Germinal center (tissue), 1 donor: ENCODE data around the gene BANF2.

Experiments
- DNase-seq: peaks from one replicate; pipeline ENCODE4 v3.0.0; 2012; ENCODE audit warnings: mixed read lengths, low spot score

Gene BANF2

GRCh38 chr20:17664025-17664633 lies 35.6 kb upstream of the BANF2 start:
- no peak for DNase-seq

- no peak for DNase-seq
Observed at GRCh38 chr20:17665756-17666155, 34.0 kb upstream of the BANF2 start.

DNA sequence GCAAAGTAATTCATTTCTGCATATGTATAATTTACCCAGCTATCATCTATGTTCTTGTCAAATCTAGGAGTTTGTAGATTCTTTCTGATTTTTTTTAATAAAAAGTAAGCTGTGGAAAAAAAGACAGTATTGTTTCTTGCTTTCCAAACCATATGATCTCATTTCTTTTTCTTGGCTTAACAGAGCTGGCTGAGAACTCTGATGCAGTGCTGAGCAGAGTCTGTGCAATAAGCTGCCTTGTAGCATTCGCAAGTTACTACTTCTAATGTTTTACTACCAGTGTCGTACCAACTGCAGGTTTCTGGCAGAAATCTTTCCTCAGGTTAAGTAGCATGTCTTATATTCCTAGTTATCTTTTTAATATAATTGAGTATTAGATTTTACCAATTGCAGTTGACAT lies 33.3 kb upstream of the BANF2 start:
- no peak for DNase-seq

DNA sequence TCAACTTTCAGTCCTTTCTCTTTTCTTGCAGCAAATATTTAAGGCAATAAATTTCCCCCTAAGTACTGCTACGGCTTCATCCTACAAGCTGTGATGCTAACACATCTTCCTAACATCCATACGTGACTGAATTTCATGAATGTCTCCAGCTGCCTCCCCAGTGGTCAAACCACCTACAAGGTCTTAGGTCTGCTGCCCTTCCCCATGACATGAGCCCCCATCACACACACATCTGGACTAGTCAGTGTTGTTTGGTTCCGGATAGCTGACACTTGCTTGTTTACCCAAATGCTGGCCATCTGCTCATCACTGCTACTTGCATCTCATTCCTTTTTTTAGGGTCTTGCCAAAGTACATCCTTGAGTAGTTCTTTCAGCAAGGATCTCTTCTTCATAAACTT lies 32.3 kb upstream of the BANF2 start:
- DNase-seq, result no peak

DNA sequence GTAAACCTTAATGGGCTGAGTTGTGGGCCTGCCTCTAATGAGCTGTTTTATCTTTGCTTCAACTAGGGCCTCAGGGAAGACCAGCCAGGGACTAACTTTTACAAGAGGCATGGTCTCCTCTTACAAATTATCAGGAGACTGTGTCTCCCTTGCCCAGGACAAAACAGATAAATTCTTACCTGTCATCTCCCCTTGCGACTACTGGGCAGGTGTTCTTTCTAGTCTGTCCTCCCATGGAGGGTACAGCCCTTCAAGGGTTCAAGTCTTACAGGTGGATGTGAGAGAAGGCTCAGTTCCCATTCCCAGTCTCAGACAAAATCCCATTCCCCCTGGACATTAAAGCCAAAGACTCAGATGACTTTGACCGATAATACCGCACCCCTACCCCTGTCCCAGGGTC lies 31.3 kb upstream of the BANF2 start:
- no peak for DNase-seq

DNA sequence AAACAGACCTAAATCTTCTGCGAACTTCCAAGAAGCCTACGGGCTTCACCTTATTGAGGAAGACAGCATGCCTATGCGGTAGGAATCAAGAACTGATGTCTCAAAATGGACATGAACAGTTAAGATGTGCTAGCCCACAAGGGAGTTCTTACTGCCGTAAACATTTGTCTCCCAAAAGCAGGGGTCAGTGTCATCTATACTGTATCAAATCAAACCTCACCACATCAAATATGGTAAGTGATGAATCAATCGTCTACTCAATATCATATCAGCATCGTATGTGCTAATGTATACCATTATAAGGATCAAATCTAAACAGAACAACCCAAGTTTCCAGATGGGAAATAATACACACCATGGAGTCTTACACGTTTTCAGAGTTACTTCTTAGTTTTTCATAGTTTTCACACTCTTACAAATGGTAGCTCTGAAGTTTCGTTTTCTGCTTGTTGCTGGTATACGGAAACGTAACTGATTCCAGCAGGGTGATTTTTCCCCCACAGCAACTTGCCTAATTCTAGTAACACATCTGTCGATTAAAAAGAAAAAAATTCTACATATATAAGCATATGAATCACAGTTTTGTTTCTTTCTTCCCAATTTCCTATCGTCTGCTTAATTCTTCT lies 30.3 kb upstream of the BANF2 start:
- DNase-seq, result no peak

GRCh38 chr20:17671011-17671410 lies 28.8 kb upstream of the BANF2 start:
- DNase-seq, result no peak

DNA sequence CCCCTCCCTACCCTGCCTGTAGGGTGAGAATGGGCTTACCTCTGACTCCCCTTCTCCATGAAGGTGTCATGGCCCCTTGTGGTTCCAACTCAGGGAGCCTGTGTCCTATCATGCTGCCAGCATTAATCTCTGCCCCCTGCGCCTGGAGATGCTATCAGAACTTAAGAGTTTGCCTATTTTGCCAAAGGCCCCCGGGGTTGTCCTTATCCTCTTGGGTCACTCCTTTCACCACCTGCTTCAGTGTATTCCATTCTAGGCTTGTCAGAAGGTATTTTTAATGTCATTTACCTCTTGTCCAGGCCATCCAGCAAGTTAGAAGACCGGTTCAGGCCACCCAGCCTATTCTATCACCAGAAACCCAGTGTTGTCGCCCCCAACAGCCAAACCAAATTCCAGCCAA lies 28.2 kb upstream of the BANF2 start:
- no peak for DNase-seq

DNA sequence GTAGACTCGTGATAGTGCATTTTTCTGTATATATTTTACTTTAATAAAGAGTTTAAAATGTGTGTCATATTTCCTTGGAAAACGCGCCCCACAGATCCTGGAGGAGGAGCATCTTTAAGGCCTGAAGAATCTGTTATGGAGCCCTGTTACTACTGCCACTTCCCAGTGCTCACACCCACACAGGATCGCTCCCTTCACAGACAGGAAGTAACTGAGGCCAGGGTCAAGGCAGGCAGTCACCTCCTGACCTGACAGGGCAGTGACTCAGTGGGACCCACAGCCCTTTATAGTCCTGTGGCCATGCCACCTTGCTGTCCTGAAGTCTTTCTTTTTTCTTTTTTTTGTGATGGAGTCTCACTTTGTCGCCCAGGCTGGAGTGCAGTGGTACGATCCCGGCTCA lies 26.7 kb upstream of the BANF2 start:
- DNase-seq, result no peak

DNA sequence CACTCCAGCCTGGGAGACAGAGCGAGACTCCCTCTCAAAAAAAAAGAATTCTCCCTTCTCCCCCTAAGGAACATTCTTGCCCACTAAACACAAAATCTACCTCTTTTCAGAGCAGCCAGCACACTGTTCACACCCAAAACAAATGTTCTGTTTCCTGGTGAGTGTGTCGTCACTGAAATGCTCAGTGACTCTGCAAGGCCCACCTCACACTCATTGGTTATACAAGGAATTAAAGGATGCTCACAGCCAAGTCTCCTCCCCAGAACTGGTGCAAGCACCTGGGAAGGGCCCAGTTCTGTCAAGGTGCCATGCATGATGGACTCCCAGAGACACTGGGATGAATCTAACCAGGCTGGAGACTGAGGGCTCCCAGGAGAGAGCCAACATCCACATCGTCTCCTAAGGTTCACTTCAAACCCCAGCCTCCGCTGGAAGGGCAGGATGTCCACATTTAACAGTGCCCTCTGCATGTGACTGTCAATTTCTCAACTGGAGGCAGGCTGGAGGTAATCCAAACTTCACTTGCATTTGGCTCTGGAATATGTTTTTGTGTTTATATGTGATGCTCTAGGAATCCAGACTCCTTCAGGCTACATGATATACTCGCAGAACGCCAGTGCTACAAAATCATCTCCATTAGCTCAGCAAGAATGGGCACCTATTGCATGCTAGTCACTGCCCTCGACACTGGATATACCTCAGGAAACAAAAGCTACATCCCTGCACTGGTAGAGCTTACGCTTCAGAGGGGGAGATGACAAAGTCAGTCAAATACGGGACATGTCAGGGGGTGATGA lies 24.8 kb upstream of the BANF2 start:
- DNase-seq, result no peak

- no peak for DNase-seq
Observed at GRCh38 chr20:17675519-17676377, 24.0 kb upstream of the BANF2 start.

- no peak for DNase-seq
Observed at GRCh38 chr20:17676378-17676759, 23.4 kb upstream of the BANF2 start.

GRCh38 chr20:17676942-17677341 lies 22.8 kb upstream of the BANF2 start:
- DNase-seq, result no peak

DNA sequence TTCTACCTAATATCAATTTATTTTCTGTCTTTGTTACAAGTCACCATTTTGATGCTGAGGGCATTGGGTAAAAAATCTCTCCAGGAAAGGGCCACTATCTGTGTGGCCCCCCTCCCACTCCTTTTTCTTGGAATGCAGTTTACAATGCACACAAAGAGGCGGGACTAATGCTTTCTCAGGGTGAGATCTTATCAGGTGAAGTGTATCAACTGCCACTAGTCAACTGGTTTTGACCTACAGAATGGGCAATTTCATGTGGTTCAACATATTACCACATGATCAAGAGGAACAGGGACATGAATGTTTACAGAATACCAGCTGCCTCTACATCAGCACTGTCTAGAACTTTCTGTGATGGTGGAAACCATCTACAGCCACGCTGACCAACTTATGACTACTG lies 21.5 kb upstream of the BANF2 start:
- DNase-seq, result no peak

DNA sequence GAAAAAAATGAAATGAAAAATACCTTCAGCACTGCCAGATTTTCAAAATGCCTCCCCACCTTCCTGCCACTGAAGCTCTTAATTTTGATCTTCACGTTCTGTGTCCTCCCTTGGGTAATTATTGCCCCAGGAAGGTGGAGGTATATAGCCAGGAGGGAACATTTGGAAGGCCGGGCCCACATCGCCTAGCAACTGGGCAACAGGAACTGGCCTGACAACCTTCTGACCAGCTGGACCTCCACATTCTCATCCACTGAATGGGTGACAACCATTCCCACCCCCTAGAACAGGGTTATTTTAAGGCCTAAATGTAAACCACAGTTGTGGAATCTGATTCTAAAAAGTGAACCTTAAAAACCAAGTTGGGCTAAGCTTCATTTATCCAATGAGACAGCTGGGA lies 20.9 kb upstream of the BANF2 start:
- DNase-seq, result no peak

DNA sequence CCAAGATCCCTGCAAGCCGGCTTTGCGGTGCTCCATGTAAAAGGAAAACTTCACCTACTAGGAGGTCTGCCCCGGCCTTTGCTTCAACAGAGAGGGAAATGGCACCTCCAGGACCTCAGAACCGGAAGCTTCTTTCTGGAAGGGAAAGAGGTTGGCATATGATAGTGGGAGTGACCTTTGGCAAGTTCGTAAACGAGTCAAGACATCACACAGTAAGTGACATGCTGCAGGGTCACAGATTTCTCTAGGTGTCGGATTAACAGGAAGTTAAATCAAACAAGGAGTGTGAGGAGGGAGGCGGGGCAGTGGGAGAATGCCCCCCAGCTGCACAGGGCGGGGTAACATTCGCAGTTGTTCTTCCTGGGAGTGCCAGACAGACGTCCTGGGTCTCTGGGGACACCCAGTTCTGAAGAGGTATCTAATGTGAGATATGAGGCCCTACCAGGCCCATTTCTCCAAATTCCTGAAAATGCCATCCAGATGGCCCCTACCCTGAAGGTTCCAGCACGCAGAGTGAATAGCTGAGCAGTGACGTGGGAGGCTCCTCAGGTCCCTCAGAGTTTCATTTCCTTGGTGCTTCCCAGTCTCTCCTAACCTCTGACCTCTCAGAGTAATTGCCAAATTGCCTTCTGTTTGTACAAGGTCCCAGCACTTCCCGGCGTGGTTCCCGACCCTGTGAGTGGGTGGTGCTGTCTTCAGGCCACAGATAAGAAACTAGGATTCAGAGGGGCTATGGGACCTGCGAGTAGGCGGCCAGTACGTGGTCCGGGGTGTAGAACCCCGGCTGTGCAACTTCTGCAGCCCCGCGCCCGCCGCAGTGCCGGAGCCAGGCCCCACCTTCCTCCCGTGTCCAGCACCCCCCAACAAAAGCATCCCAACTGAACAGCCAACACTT lies 19.6 kb upstream of the BANF2 start:
- no peak for DNase-seq

DNA sequence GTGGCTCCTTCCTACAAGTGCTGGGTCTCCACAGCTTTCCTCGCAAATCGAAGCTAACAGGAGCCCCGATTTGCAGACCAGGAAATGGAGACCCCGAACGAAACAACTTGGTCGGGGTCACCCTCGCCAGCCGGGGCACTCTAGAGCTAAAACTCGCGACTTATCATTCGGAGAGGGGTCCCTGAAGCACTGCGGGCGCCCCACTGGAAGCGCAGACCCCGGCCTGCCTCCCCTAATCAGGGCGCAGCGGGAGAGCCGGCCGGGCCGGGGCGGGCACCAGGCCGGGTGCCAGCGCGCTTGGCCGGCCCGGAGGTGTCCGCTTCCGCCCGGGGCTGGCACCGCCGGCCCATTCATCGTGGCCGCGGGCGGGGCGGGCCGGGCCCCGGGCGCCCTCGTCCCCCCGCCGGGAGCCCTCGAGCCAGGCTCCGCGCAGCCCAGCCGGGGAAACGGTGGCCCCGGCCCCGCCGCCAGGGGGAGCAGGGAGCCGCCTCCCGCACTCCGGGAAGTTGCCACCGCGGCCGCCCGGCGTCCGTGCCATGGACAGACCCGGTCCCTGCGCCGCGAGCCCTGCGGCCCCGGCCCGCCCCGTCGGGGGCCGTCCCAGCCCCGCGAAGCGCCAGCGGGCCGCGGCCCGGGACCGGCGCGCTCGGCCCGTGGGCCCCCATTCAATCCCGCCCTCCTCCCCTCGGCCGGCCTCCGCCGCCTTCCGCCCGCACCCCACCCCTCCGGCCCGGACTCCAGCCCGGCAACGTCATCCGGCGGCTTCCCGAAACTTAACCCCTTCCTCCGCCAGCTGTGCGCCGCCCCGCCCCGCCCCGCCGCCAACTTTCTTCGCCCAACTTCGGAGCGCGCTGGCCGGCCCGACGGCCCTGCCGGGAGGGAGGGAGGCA lies 18.7 kb upstream of the BANF2 start:
- peak; percentile 88 for DNase-seq

- DNase-seq, result no peak
Observed at GRCh38 chr20:17681726-17682102, 18.1 kb upstream of the BANF2 start.

DNA sequence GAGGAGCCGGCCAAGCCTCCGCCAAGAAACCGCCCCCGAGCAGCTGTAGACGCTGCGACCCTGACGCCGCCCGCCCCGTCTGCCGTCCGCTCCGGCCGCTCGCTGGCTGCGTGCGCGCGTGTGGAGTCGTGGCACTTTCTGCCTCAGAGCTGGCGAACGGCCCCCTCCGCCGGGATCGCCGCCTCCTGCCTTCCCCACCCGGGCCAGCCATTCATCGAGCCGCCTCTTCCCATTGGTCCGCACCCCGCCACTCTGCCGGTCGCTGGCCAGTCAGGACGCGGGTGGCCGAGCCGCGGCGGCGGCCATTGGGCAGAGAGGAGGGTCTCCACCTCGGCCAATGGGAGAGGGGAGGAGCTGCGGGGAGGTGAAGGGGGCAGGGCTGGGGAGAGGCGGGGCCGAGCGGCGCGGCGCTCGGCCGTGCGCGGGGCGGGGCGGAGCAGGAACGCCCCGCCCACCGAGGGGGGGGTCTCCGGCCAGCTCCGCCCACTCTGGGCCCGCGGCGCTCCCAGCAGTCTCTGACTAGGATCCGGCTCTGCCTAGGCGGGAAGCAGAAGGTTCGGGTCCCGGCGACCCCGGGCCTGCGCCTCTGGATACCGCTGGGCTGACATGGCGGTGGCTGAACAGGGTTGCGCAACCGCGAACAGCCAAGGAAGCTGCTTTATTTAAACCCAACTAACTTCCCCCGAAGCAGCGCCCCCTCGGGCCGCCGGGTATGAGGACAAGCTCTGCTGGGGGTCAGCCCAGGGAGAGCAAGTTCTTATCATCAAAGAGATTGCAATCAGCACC lies 17.5 kb upstream of the BANF2 start, which contains the start of gene RRBP1:
Gene RRBP1 (minus strand): TSS at position 140 of the 786 bp plus-strand sequence. CDS start 21,735 bp downstream, outside the sequence.
- peak; percentile 99 for DNase-seq

DNA sequence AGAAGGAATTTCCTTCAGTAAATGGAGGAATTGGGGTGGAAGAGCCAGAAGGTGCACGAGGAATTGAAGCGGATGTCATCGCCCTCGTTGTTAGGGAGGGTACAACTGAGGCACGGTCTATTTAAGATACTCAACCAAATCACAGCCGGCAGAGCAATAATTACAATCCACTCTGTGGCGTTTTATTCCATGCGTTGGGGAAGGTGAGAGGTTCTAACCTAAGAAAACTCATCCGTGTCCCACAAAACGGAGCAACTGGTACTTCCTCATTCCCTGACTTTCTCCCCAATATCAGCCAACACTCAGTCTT lies 16.9 kb upstream of the BANF2 start:
- DNase-seq, result no peak
